ENCODE data around the gene NOX1.
"Not testable (repeated sequence)": the region's sequence is repeated elsewhere in the genome, so short reads cannot be mapped to it uniquely, and the experiment has no call there.

The NOX1 gene

GRCh38 chrX:100802843-100803242 is 71.3 kb downstream of the NOX1 start:
- no peak for TF ChIP-seq CTCF (IDR thresholded peaks at IDR 0.05; ENCODE audit: insufficient read depth, low read depth, low read length, missing control alignments)
- H3K4me3 ChIP-seq (ENCODE audit: low read depth, low read length): no peak overlapping the region

GRCh38 chrX:100798484-100799214 is 75.5 kb downstream of the NOX1 start:
- DNase-seq (ENCODE audit: low read depth): no peak
- H3K4me3 ChIP-seq (ENCODE audit: low read depth, low read length): no peak overlapping the region
- no peak for TF ChIP-seq CTCF (IDR thresholded peaks at IDR 0.05; ENCODE audit: insufficient read depth, low read depth, low read length, missing control alignments)

More at GRCh38 chrX:100802843-100803242, 71.3 kb downstream of the NOX1 start:
- no peak for DNase-seq (ENCODE audit: low read depth)

GRCh38 chrX:100797359-100797758 is 76.8 kb downstream of the NOX1 start:
- no peak overlapping the region for H3K4me3 ChIP-seq (ENCODE audit: low read depth, low read length)
- TF ChIP-seq CTCF (IDR thresholded peaks at IDR 0.05; ENCODE audit: insufficient read depth, low read depth, low read length, missing control alignments): no peak
- DNase-seq (ENCODE audit: low read depth): no peak

- not testable (repeated sequence) for H3K4me3 ChIP-seq (ENCODE audit: low read depth, low read length)
Observed at GRCh38 chrX:100796371-100796770, 77.8 kb downstream of the NOX1 start.

More at GRCh38 chrX:100796371-100796770, 77.8 kb downstream of the NOX1 start:
- DNase-seq (ENCODE audit: low read depth): not testable (repeated sequence)

Measured in GM12865 (cell line).